Motor neuron (in vitro differentiated cells): Measurements from ENCODE around the gene CLIC1. TPM values are rescaled to one million over a fixed set of nuclear protein-coding genes. Genes with fewer than 3 reads are reported as not detected.

Experiments used
- ATAC-seq, 8 experiments: fragments of 200-7000 bp; cut with Tn5 transposase; replicated peaks in 6 of 8; 2 replicates each; pipeline ENCODE4 v1.8.0; 2021; ENCODE audit warnings: mild to moderate bottlenecking in 8 of 8, moderate library complexity in 8 of 8
- H3K27ac ChIP-seq, 2 donors: fragments of 250-450 bp; sonication (Bioruptor Pico); 2 replicates each; pipeline ENCODE4 v1.9.0; 2021; ENCODE audit warnings: antibody characterized with exemption in 2 of 2, mild to moderate bottlenecking in 2 of 2, moderate library complexity in 1 of 2
- H3K4me1 ChIP-seq, 2 donors: fragments of 250-450 bp; sonication (Bioruptor Pico); replicated peaks in 1 of 2; 2 replicates each; pipeline ENCODE4 v1.6.1; 2021; ENCODE audit warnings: antibody characterized with exemption in 2 of 2, mild to moderate bottlenecking in 2 of 2, moderate library complexity in 1 of 2
- H3K4me3 ChIP-seq, 5 donors: fragments of 250-450 bp; sonication (Bioruptor Pico); 2 replicates each; pipeline ENCODE4 v1.9.0; 2021; ENCODE audit warnings: antibody characterized with exemption in 5 of 5, mild to moderate bottlenecking in 5 of 5, moderate library complexity in 4 of 5
- whole genome bisulfite sequencing, 10 experiments: fragments of 450-650 bp; shearing (Covaris generic); methylation state at CpG; one replicate each; pipeline ENCODE4 v1.0.0; 2022; 5-methylcytosine and 5-hydroxymethylcytosine counted together
- in situ Hi-C, 9 experiments: fragments of 400-800 bp; cut with MboI; loops; one replicate each; pipeline ENCODE4 v1.15.0; 2021; ENCODE audit warnings: low sequenced_read_pairs in 9 of 9, low pct_unique_long_range_greater_than_20kb in 2 of 9; ENCODE audit not compliant: unreplicated experiment in 9 of 9
- total RNA-seq, 8 experiments: library from RNA; unstranded; fragments of 300-600 nt; gene quantifications; 2 replicates each; pipeline versions ENCODE4 v1.2.3 to v1.2.4, GENCODE V29; 2022

Gene CLIC1
- total RNA-seq, 8 experiments from 2014 or later: 73.5 to 627 (median 176) TPM

DNA sequence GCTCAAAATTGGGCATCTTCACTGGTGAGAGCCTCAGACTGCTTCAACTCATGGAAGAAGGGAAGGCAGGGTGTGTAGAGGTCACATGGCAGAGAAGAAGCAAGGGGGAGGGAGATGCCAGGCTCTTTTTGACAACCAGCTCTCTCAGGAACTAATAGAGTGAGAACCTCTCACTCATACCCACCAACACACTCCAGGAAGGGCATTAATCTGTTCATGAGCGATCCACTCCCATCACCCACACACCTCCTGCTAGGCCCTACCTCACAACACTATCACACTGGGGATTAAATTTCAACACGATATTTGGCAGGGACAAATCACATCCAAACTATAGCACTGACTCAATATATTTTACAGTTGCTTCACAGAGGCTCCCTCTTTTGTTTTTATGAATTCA, 5.5 kb upstream of the CLIC1 start:
- Histone ChIP-seq H3K4me3 (no peak overlapping the region), H3K4me1 (peaks cover 21 to 29% of the 10 kb centered on the region in 2 donors), H3K27ac (no peak overlapping the region)
- WGBS, 10 experiments: 61 to 100% (median 100%) methylated on average over 1 to 2 of the region's 2 CpGs; no CpG with 5 or more reads in 5 of the 10 experiments
- in situ Hi-C loops: no loop called here
- no peak for ATAC-seq

DNA sequence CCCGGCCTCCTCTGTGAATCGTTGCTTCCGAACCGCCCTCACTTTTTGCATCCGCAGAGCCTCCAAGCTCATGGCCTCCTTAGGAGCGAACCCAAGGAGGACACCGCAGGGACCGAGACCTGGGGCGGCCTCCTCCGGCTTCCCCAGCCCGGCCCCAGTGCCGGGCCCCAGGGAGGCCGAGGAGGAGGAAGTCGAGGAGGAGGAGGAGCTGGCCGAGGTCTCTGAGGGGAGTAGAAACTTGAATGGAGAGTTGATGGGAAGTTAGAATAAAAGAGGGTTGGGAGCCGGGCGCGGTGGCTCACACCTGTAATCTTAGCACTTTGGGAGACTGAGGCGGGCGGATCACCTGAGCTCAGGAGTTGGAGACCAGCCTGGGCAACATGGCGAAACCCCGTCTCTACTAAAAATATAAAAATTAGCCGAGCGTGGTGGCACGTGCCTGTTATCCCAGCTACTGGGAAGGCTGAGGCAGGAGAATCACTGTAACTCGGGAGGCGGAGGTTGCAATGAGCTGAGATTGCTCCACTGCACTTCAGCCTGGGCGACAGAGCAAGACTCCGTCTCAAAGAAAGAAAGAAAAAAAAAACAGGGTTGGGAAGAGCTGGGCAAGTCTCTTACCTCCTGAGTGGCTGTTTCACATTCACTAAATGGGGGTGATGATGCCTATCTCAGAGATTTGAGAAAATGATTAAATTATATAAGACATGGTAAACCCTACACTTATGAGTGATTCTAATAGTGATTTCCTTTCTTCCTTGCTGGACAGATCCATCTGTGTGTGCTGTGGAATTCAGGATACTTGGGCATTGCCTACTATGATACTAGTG, 4.3 kb upstream of the CLIC1 start:
- 0 to 51% (median 28%) methylated on average over 1 to 15 of the region's 29 CpGs; no CpG with 5 or more reads in 3 of the 10 experiments for WGBS, 10 experiments
- no peak for ATAC-seq
- in situ Hi-C loops: no loop called here
- H3K4me1 ChIP-seq: peaks cover 31 to 32% of the 10 kb centered on the region in 2 donors
- peak overlapping the region in 1 of 2 donors; percentile 71 for H3K27ac ChIP-seq
- H3K4me3 ChIP-seq: peak overlapping the region; percentile 45 to 73 (median 51)

DNA sequence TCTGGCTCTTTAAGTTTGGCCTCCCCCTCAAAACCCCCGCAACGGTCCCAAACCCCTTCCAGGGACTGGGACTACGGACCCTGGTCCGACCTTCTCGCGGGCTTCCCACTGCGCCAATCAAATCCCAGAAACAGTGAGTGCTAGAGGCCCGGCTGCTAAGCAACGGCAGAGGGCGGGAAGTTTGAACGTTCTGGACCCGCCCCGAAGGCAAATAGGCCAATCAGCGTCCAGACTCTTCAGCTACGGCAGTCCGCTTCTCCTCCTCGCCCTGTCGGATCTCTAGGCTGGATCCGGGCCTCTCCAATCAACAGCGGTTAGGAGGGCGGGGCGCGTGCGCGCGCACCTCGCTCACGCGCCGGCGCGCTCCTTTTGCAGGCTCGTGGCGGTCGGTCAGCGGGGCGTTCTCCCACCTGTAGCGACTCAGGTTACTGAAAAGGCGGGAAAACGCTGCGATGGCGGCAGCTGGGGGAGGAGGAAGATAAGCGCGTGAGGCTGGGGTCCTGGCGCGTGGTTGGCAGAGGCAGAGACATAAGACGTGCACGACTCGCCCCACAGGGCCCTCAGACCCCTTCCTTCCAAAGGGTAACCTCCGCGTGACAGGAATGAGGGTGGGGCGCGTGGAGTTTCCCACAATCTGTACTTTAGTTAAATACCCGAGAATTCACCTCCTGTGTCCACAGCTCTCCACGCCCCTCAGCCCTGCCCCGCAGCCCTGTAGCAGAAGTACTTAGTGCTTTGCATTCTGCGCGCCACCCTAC, 3.5 kb upstream of the CLIC1 start, which contains the start of gene MSH5:
MSH5 (plus strand) TSS at position 367 of the 758 bp plus-strand sequence. CDS start 462 bp downstream, outside the sequence.
- peak; percentile 76 to 94 (median 90) for ATAC-seq
- Histone ChIP-seq H3K4me1 (peaks cover 32 to 35% of the 10 kb centered on the region in 2 donors), H3K27ac (peak within 1 kb of the TSS in 1 of 2 donors; percentile 86), H3K4me3 (peak within 1 kb of the TSS; percentile 45 to 73 (median 51))
- in situ Hi-C loops: no loop called here
- WGBS, 10 experiments: 0 to 7% (median 0%) methylated on average over 1 to 19 of the region's 58 CpGs; no CpG with 5 or more reads in 4 of the 10 experiments

DNA sequence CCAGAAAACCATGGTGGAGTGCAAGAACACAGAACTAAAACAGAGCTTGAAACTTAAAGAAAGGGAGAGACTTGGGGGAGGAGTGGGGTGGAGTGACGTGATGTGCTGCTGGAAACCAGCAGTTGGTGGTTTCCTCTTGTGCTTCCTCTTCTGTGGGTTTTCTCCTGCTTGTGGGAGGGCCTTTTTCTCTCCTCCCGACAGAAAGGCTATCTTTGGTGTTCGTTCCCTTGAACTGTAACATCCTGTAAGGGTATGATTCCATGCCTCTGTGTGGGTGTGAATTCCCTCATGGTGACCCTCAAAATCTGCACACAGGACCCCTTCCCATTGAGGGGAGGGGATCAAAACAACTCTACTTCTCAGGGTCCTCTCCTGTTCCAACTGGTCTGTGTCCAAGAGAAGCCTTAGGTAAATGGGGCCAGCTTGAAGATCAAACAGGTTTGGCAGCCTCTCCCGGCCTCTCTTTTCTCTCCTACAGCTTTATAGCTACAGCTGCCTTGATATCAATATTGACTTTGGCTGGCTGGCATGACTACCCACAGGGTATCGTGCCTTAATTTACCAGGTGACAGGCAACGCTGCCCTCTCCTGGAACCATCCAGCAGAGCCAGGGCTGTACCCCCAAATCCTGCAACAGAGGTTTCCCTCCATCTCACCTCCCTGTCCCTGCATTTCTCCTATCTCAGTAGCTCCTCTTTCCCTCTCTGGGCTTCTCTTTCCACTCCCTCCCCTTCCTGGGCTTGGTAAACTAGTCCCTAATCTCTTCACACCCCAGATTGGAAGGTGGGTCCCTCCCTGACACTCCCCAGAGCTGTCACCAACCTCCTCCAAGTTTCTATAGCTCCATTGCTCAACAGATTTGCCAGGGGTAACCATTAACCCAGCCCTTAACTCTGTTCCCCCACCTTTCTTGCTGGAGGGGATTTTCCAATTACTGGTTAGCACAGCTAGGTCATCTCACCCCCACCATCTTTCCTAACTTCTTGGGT, 2.0 kb upstream of the CLIC1 start:
- H3K4me1 ChIP-seq: peaks cover 40 to 43% of the 10 kb centered on the region in 2 donors
- peak overlapping the region; percentile 79 to 86 for H3K27ac ChIP-seq
- in situ Hi-C loops: no loop called here
- H3K4me3 ChIP-seq: peak overlapping the region in 2 of 5 donors; percentile 1 to 57
- WGBS, 10 experiments: 0 to 49% (median 25%) methylated on average over 1 to 5 of the region's 6 CpGs; no CpG with 5 or more reads in 2 of the 10 experiments
- no peak for ATAC-seq

DNA sequence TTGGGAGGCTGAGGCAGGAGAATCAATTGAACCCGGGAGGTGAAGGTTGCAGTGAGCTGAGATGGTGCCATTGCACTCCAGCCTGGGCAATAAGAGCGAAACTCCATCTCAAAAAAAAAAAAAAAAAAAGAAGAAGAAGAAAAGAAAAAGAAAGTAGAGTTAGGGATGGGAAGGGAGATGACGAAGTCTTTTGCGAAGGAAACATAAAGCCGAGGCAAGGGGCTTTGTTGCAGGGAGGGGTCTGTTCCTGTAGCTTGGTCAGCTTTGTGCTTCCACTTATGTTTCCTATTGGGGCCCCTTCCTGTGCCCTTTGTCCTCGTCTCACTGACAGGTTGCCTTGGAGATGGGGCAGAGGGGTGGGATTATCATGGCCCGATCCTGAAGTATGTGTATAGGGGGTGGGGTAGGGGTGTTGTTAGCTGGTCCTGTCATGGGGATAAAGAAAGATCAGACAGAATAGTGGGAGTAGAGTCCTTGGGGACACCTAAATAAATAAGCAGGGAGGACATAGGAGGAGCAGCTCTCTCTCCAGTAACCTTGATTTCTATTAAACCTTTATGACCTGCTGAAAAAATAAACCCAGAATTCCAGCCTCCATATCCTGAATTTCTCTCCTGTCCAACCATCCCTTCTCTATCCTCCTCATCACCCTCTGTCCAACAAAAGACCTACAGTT, 1.1 kb upstream of the CLIC1 start:
- in situ Hi-C loops: no loop called here
- Histone ChIP-seq H3K4me1 (peaks cover 40 to 43% of the 10 kb centered on the region in 2 donors), H3K27ac (peak overlapping the region; percentile 79 to 86), H3K4me3 (peak overlapping the region in 3 of 5 donors; percentile 1 to 69 (median 57))
- WGBS, 10 experiments: 17 to 87% (median 60%) methylated on average over 4 to 7 of the region's 7 CpGs; no CpG with 5 or more reads in 2 of the 10 experiments
- ATAC-seq: peak in 3 of 8 experiments; percentile 9 to 22 (median 17)

DNA sequence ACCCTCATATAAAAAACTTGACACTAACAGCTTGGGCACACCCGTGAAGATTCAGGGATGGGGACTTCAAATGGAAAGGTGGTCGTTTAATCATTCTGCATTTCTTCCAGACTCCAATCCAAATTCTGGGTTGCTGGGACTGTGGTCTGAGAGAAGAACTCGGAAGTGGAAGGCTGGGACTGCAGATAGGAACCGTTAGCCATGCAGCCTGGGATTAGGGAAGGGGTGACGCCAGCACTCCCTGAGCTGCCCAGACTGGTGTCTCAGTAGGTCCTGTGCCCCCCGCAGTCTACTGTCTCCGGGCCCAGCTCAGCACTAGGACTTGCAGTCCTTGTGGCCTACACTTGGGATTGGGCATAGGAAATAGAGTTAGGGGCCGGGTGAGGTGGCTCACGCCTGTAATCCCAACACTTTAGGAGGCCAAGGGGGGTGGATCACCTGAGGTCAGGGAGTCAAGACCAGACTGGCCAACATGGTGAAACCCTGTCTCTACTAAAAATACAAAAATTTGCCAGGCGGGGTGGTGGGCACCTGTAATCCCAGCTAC, 511 bp upstream of the CLIC1 start:
- in situ Hi-C loops: no loop called here
- WGBS, 10 experiments: 7 to 100% (median 34%) methylated on average over 1 to 6 of the region's 10 CpGs; no CpG with 5 or more reads in 2 of the 10 experiments
- H3K4me1 ChIP-seq: peaks cover 40 to 43% of the 10 kb centered on the region in 2 donors
- peak overlapping the region; percentile 79 to 86 for H3K27ac ChIP-seq
- ATAC-seq: no peak
- peak overlapping the region; percentile 24 to 69 (median 57) for H3K4me3 ChIP-seq

DNA sequence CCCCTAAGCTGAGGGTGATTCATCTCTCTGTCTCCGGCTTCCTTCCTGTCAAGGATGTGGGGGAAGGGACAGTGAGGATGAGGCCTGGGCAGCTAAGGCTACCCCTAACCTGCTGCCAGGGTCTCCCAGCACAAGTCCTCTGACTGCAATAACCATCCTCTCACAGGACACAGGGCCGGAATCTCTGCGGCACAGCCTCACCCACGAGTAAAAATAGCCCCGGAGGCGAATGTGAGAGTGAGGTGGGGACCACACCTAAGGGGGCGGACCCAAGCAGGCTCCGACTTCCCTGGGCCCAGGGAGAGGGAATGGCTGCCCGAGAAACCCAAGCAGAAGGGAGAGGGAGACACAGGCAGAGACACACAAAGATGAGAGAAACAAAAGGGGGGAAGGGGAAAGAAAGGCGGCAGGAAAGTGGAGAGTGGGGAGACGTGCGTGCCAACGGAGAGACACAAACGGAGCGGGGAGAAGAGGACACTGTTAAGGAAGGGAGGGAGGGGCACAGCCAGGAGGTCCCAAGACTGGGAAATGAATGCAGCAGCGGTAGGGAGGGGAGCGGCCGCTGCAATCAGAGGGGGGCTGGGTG, 1.4 kb downstream of the CLIC1 start:
- WGBS, 10 experiments: 0% methylated on average over 1 to 7 of the region's 18 CpGs; no CpG with 5 or more reads in 5 of the 10 experiments
- peak overlapping the region; percentile 24 to 69 (median 57) for H3K4me3 ChIP-seq
- in situ Hi-C loops: no loop called here
- peak; percentile 6 to 48 (median 28) for ATAC-seq
- peaks cover 45 to 47% of the 10 kb centered on the region in 2 donors for H3K4me1 ChIP-seq
- H3K27ac ChIP-seq: peak overlapping the region; percentile 44 to 86

DNA sequence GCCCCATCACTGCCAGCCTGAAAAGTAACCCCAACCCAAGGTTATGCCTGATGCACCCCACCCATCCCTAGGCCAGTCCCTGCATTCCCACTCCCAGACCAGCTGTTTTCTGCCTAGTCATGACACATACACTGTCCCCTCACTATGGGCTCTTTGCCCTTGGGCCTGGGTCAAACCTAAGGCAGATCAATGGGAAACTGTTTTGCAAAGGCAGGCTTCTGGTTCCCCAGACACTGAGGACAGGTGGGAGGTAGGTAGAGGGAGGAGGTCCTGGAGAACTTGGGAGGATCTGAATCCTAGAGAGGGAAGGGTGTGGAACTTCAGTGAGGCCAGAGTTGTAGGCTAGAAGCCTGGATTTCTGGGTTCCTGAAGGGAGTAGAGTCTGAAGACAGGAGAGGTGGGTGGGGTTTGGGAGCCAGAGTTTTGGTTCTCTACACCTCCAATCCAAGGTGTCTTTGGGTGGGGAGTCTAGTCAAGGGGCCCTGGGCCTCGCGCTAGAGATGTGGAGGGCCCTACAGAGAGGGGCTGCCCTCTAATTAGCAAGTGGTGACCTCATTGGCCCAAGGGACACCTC, 2.0 kb downstream of the CLIC1 start:
- ATAC-seq: no peak
- Histone ChIP-seq H3K4me3 (peak overlapping the region in 4 of 5 donors; percentile 43 to 69 (median 60)), H3K27ac (peak overlapping the region in 1 of 2 donors; percentile 86), H3K4me1 (peaks cover 43 to 47% of the 10 kb centered on the region in 2 donors)
- in situ Hi-C loops: no loop called here
- 8 to 40% (median 20%) methylated on average over 2 of the region's 2 CpGs; no CpG with 5 or more reads in 7 of the 10 experiments for WGBS, 10 experiments

DNA sequence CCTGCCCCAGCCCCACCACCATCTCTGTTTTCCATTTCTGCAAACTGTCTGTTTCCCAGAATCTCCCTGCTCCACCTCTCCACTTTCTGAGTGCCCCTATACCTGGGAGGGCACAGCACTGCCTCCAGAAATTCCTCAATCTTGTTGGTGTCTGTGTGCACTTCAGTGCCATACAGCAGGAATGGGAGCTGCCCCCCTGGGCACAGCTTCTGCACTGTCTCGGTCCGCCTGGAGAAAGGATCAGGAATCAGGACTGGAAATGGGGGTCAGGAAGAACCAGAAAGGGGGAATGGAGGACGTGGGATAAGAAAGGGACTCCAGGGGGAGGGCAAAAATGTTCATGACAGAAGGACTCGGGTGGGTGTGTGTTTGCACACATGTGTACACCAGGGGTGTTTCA, 2.6 kb downstream of the CLIC1 start:
- Histone ChIP-seq H3K27ac (no peak overlapping the region), H3K4me1 (peaks cover 39 to 46% of the 10 kb centered on the region in 2 donors), H3K4me3 (no peak overlapping the region)
- no peak for ATAC-seq
- in situ Hi-C loops: no loop called here
- 60 to 96% (median 84%) methylated on average over 1 to 4 of the region's 4 CpGs; no CpG with 5 or more reads in 6 of the 10 experiments for WGBS, 10 experiments

DNA sequence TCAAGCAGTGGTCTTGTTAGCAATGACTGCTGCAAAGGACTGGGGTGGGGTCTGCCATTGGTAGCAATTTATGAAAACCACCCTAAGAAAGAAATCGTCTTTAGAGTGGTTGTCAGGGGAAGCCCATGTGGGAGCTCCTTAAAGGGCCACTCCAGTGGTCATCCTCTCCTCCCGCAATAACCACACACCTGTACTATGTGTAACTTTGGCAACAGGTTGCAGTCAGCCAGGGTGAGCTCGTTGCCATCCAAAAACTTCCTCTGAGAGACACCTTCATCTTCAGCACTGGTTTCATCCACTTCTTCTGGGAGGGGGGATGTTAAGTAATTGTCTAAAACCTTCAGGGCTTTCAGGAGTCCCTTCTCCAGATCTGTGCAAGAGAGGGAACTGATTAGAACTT, 4.3 kb downstream of the CLIC1 start:
- Histone ChIP-seq H3K4me1 (peaks cover 25 to 35% of the 10 kb centered on the region in 2 donors), H3K4me3 (no peak overlapping the region), H3K27ac (no peak overlapping the region)
- in situ Hi-C loops: no loop called here
- WGBS, 10 experiments: 60% methylated on average over 1 of the region's 3 CpGs; no CpG with 5 or more reads in 9 of the 10 experiments
- no peak for ATAC-seq

DNA sequence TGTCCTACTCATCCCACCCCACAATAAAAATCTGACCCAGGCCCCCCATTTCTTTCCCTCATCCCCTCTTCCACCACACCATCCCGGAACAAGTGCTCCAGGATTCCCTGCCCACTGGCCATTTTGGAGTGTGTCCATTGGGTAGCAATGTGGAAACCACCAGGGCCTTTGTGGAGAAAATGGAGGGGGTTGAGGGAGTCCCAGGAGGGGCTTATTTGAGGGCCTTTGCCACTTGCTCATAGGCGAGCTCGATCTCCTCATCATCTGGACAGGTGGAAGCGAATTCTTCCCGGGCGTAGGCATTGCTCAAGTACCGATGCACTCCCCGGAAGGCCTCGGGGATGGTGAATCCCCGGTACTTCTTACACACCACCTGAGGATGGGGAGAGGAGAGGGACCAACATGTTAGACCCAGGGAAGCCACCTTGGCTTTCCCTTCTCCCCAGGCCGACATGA, 5.7 kb downstream of the CLIC1 start:
- H3K27ac ChIP-seq: peak overlapping the region; percentile 76 to 77
- peak overlapping the region; percentile 67 to 92 (median 91) for H3K4me3 ChIP-seq
- peaks cover 20 to 24% of the 10 kb centered on the region in 2 donors for H3K4me1 ChIP-seq
- in situ Hi-C loops: no loop called here
- 83 to 100% (median 97%) methylated on average over 1 to 5 of the region's 11 CpGs; no CpG with 5 or more reads in 4 of the 10 experiments for WGBS, 10 experiments
- no peak for ATAC-seq
